Measurements from ENCODE around the gene CCDC146. TPM values are rescaled to one million over a fixed set of nuclear protein-coding genes. Genes with fewer than 3 reads are reported as not detected.
A peak's percentile ranks its signal among the peaks of the same experiment; 100 is the strongest.

CCDC146 gene
- total RNA-seq, 1 donor from 2014 or later: 16.7 TPM

DNA sequence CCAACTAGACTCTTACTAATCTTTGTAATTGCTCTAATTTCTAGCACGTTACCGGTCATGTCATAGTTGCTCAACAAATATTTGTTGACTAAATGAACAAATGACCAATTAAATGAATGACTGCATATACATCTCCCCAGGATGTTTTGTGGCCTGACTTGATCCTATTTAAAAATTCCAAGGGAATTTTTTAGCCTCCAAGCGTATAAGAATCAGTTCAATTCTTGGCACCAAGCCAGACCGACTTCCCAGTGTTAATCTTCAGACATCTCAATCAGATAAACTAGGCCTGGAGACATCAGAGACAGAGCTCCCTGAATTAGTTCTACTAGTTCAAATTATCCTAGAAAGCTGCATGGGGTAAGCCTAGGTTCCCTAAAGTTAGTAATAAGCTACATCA lies 197.7 kb downstream of the CCDC146 start:
- Histone ChIP-seq H3K27me3 (ENCODE audit: control insufficient read depth in 3 of 3, insufficient read depth in 3 of 3, low read length in 3 of 3) (no peaks in the 10 kb centered on the region), H3K36me3 (ENCODE audit: control insufficient read depth in 3 of 3, insufficient read depth in 3 of 3, low read length in 3 of 3) (peaks cover 0 to 8% (median 0%) of the 10 kb centered on the region in 3 donors), H3K27ac (ENCODE audit: low read depth, low read length) (no peak overlapping the region), H3K9ac (ENCODE audit: low read depth in 1 of 3, low read length in 3 of 3) (no peak overlapping the region), H3K9me3 (ENCODE audit: control insufficient read depth in 3 of 3, low read length in 3 of 3) (no peaks in the 10 kb centered on the region), H3K4me3 (ENCODE audit: low read length in 3 of 3) (no peak overlapping the region), H3K4me1 (ENCODE audit: control insufficient read depth in 3 of 3, insufficient read depth in 3 of 3, low read length in 3 of 3) (peaks cover 0 to 2% (median 0%) of the 10 kb centered on the region in 3 donors)

DNA sequence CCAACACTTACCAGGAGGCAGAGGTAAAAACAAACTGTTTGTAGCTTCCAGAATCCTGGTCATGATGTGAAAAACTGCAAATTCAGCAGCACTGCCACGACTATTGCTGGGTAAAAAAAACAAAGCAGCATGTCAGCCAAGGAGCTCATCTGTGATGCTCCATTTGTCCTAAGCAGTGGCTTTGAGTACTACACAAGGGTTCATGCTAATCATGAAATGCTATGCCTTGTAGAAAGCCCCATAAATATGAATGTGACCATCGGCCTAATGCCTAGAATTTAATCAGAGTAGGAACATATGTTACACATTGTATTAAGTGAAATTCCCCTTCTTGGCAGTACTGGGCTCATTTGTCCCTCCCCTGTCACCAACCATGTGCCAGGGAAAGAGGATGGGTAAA lies 198.3 kb downstream of the CCDC146 start:
- H3K9ac ChIP-seq (ENCODE audit: low read depth in 1 of 3, low read length in 3 of 3): no peak overlapping the region
- no peak overlapping the region for H3K27ac ChIP-seq (ENCODE audit: low read depth, low read length)
- no peaks in the 10 kb centered on the region for H3K9me3 ChIP-seq (ENCODE audit: control insufficient read depth in 3 of 3, low read length in 3 of 3)
- no peaks in the 10 kb centered on the region for H3K27me3 ChIP-seq (ENCODE audit: control insufficient read depth in 3 of 3, insufficient read depth in 3 of 3, low read length in 3 of 3)
- H3K36me3 ChIP-seq (ENCODE audit: control insufficient read depth in 3 of 3, insufficient read depth in 3 of 3, low read length in 3 of 3): peaks cover 0 to 8% (median 0%) of the 10 kb centered on the region in 3 donors
- no peak overlapping the region for H3K4me3 ChIP-seq (ENCODE audit: low read length in 3 of 3)
- no peaks in the 10 kb centered on the region for H3K4me1 ChIP-seq (ENCODE audit: control insufficient read depth in 3 of 3, insufficient read depth in 3 of 3, low read length in 3 of 3)

DNA sequence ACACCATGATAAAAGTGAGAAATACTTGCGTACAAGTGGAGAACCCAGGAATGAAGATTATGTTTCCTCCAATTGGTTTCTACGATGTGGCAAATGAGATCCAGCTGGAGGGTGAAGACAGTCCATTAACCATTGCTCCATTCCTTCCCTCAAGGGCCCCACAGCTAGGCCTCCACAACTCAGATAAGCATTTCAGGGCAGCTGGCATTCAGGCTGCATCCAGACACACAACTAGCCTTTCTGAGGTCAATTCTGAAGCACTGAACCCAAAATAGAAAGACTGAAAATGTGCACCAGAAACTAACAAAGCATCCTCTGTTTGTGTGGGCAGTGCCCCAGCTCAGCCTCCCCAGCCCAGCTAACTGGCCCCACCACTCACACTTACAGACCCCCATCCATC lies 198.9 kb downstream of the CCDC146 start:
- no peak overlapping the region for H3K9ac ChIP-seq (ENCODE audit: low read depth in 1 of 3, low read length in 3 of 3)
- H3K4me1 ChIP-seq (ENCODE audit: control insufficient read depth in 3 of 3, insufficient read depth in 3 of 3, low read length in 3 of 3): no peaks in the 10 kb centered on the region
- H3K27ac ChIP-seq (ENCODE audit: low read depth, low read length): no peak overlapping the region
- no peaks in the 10 kb centered on the region for H3K9me3 ChIP-seq (ENCODE audit: control insufficient read depth in 3 of 3, low read length in 3 of 3)
- H3K36me3 ChIP-seq (ENCODE audit: control insufficient read depth in 3 of 3, insufficient read depth in 3 of 3, low read length in 3 of 3): peaks cover 0 to 8% (median 0%) of the 10 kb centered on the region in 3 donors
- H3K4me3 ChIP-seq (ENCODE audit: low read length in 3 of 3): no peak overlapping the region
- H3K27me3 ChIP-seq (ENCODE audit: control insufficient read depth in 3 of 3, insufficient read depth in 3 of 3, low read length in 3 of 3): no peaks in the 10 kb centered on the region

DNA sequence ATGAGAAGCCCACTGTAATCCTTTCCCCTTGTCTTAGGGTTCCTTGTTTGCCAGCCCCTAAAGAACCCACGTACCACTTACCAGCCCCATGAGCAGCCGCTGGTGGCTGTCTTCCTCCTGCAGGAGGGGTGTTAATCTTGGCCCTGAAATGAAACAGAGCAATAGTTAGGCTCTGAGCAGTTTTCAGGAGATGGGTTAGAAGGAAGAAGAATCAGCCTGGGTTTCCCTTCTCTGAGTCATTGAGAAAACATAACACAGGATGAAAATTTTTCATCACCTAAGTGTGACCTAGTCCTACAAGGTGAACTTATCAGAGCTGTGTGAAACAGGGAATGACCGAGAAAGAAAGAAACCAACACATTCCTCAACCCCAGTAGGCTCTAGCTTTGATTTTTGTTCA lies 203.7 kb downstream of the CCDC146 start:
- H3K27ac ChIP-seq (ENCODE audit: low read depth, low read length): no peak overlapping the region
- H3K9me3 ChIP-seq (ENCODE audit: control insufficient read depth in 3 of 3, low read length in 3 of 3): no peaks in the 10 kb centered on the region
- no peak overlapping the region for H3K4me3 ChIP-seq (ENCODE audit: low read length in 3 of 3)
- peaks cover 0 to 8% (median 0%) of the 10 kb centered on the region in 3 donors for H3K36me3 ChIP-seq (ENCODE audit: control insufficient read depth in 3 of 3, insufficient read depth in 3 of 3, low read length in 3 of 3)
- no peak overlapping the region for H3K9ac ChIP-seq (ENCODE audit: low read depth in 1 of 3, low read length in 3 of 3)
- H3K4me1 ChIP-seq (ENCODE audit: control insufficient read depth in 3 of 3, insufficient read depth in 3 of 3, low read length in 3 of 3): peaks cover 11 to 20% (median 18%) of the 10 kb centered on the region in 3 donors
- no peaks in the 10 kb centered on the region for H3K27me3 ChIP-seq (ENCODE audit: control insufficient read depth in 3 of 3, insufficient read depth in 3 of 3, low read length in 3 of 3)

DNA sequence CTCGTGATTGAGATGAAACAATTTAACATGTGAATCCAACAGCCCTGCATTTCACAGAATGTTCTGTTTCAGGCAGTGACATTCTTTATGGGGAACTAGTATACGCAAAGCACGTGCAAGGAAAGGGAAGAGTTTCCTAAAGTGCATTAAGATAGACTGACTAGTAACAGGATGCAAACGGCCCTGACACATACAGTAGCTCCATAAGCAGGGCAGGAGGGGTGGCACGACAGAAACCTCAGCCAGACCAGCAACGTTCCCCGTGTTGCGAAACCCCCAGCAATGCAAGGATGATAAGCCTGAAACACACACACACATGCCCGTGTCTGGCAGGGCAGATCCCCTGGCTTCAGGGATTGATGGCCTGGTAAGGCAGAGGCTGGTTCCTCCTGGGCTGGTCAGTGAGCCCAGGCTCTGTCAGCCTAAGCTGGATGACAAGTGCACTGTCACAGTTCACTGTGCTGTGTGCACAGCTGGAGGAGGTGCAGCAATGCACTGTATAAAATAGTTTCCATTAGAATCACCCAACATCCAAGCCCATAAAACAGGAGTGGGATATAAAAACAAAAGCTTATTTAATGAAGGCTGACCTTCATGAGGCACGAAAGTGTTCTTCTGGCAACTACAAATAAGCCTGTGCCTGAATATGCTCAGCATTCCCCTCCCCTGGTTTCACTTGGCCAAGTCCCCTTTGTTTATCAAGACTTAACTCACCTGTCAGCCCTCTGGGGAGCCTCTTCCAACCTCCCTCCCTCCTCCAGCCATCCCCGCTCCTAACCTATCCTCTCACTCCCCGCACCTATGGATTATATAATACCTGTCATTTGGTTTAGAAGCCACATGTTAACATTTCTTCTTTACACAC lies 204.9 kb downstream of the CCDC146 start:
- Histone ChIP-seq H3K4me1 (ENCODE audit: control insufficient read depth in 3 of 3, insufficient read depth in 3 of 3, low read length in 3 of 3) (peaks cover 18 to 20% (median 19%) of the 10 kb centered on the region in 3 donors), H3K9me3 (ENCODE audit: control insufficient read depth in 3 of 3, low read length in 3 of 3) (no peaks in the 10 kb centered on the region), H3K36me3 (ENCODE audit: control insufficient read depth in 3 of 3, insufficient read depth in 3 of 3, low read length in 3 of 3) (no peaks in the 10 kb centered on the region), H3K4me3 (ENCODE audit: low read length in 3 of 3) (no peak overlapping the region), H3K27me3 (ENCODE audit: control insufficient read depth in 3 of 3, insufficient read depth in 3 of 3, low read length in 3 of 3) (no peaks in the 10 kb centered on the region), H3K9ac (ENCODE audit: low read depth in 1 of 3, low read length in 3 of 3) (no peak overlapping the region), H3K27ac (ENCODE audit: low read depth, low read length) (peak overlapping the region; percentile 78)

DNA sequence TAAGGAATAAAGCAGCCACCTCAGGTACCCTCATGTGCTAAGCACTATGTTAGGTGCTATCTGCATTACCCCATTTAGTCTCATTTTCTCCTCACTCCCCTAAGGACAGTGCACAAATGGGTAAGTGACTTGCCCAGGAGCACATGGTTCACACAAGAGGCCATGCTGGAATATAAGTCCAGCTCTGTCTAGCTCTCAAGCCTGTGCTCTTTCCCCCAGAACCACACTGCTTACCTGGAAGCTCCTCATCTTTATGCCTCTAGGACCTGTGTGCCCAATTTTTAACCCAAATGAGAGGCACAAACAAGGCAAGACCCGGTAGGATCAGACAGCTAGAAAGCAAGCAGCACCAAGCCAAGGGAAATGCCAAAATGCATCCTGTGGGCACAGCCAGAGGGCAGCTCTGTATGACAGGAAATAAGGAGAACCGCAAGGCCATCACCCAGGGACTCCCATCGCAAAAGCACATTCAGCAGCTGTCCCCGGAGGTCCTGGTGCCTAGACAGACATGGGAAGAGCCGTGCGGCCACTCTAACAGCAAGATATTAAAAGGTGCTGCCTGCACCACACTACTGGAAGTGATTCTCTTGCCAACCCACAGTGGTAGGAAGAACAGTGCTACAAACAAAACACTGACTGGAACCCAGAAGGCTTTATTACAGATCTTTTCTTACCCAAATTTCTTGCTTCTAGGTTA lies 205.7 kb downstream of the CCDC146 start:
- H3K27me3 ChIP-seq (ENCODE audit: control insufficient read depth in 3 of 3, insufficient read depth in 3 of 3, low read length in 3 of 3): no peaks in the 10 kb centered on the region
- peak overlapping the region; percentile 78 for H3K27ac ChIP-seq (ENCODE audit: low read depth, low read length)
- H3K9ac ChIP-seq (ENCODE audit: low read depth in 1 of 3, low read length in 3 of 3): peak overlapping the region in 2 of 3 donors; percentile 27 to 35
- peaks cover 18 to 20% (median 19%) of the 10 kb centered on the region in 3 donors for H3K4me1 ChIP-seq (ENCODE audit: control insufficient read depth in 3 of 3, insufficient read depth in 3 of 3, low read length in 3 of 3)
- H3K36me3 ChIP-seq (ENCODE audit: control insufficient read depth in 3 of 3, insufficient read depth in 3 of 3, low read length in 3 of 3): no peaks in the 10 kb centered on the region
- no peaks in the 10 kb centered on the region for H3K9me3 ChIP-seq (ENCODE audit: control insufficient read depth in 3 of 3, low read length in 3 of 3)
- peak overlapping the region in 1 of 3 donors; percentile 0 for H3K4me3 ChIP-seq (ENCODE audit: low read length in 3 of 3)

DNA sequence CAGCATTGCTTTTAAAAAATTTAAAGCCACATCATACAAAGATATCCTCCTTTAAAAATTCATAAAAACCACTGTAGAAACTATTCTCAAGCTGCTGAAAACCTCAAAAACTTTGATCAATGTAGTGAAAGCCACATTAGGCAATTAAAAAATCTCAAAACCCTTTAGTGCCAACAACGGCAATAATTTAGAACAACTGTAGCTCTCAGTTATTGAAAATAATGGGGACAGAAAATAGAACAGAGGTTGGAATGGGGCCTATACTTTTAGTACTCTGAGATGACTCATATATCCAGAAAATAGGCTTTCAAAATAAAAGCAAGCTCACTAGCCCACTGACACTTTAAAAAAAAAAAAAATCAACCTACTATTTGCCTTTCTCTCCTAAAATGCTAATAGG lies 206.3 kb downstream of the CCDC146 start:
- Histone ChIP-seq H3K9me3 (ENCODE audit: control insufficient read depth in 3 of 3, low read length in 3 of 3) (no peaks in the 10 kb centered on the region), H3K27me3 (ENCODE audit: control insufficient read depth in 3 of 3, insufficient read depth in 3 of 3, low read length in 3 of 3) (no peaks in the 10 kb centered on the region), H3K4me1 (ENCODE audit: control insufficient read depth in 3 of 3, insufficient read depth in 3 of 3, low read length in 3 of 3) (peaks cover 18 to 20% (median 19%) of the 10 kb centered on the region in 3 donors), H3K36me3 (ENCODE audit: control insufficient read depth in 3 of 3, insufficient read depth in 3 of 3, low read length in 3 of 3) (no peaks in the 10 kb centered on the region), H3K27ac (ENCODE audit: low read depth, low read length) (peak overlapping the region; percentile 78), H3K9ac (ENCODE audit: low read depth in 1 of 3, low read length in 3 of 3) (peak overlapping the region in 2 of 3 donors; percentile 27 to 35), H3K4me3 (ENCODE audit: low read length in 3 of 3) (no peak overlapping the region)

DNA sequence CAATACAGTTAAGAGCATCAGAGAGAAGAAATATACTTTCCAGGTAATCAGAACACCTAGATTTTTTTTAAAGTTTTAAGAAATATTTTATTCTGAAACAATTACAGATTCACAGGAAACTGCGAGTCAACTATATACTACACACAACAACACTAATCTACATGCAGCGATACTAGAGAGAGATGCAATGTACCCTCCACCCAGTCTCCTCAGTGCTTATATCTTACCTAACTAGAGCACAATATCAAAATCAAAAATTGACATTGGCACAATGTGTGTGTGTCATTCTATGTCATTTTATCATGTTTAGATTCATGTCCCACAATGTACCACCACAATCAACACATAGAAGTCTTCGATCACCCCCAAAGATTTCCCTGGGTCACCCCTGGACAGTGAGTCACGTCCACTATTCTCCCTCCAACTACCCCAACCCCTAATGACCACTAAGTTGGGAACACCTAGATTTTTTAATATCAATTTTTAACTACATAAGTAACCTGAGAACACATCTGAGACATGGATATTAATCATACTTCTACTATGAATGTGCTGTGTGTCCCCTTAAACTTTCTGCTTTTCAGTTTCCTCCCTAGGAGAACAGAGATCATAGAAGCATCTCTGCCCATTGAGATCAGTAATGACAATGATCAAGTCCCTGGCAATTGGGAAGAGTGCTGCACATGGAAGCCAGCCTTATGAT lies 207.2 kb downstream of the CCDC146 start:
- H3K9me3 ChIP-seq (ENCODE audit: control insufficient read depth in 3 of 3, low read length in 3 of 3): no peaks in the 10 kb centered on the region
- peaks cover 18 to 20% (median 19%) of the 10 kb centered on the region in 3 donors for H3K4me1 ChIP-seq (ENCODE audit: control insufficient read depth in 3 of 3, insufficient read depth in 3 of 3, low read length in 3 of 3)
- no peaks in the 10 kb centered on the region for H3K27me3 ChIP-seq (ENCODE audit: control insufficient read depth in 3 of 3, insufficient read depth in 3 of 3, low read length in 3 of 3)
- peak overlapping the region; percentile 78 for H3K27ac ChIP-seq (ENCODE audit: low read depth, low read length)
- no peak overlapping the region for H3K4me3 ChIP-seq (ENCODE audit: low read length in 3 of 3)
- H3K9ac ChIP-seq (ENCODE audit: low read depth in 1 of 3, low read length in 3 of 3): no peak overlapping the region
- no peaks in the 10 kb centered on the region for H3K36me3 ChIP-seq (ENCODE audit: control insufficient read depth in 3 of 3, insufficient read depth in 3 of 3, low read length in 3 of 3)

DNA sequence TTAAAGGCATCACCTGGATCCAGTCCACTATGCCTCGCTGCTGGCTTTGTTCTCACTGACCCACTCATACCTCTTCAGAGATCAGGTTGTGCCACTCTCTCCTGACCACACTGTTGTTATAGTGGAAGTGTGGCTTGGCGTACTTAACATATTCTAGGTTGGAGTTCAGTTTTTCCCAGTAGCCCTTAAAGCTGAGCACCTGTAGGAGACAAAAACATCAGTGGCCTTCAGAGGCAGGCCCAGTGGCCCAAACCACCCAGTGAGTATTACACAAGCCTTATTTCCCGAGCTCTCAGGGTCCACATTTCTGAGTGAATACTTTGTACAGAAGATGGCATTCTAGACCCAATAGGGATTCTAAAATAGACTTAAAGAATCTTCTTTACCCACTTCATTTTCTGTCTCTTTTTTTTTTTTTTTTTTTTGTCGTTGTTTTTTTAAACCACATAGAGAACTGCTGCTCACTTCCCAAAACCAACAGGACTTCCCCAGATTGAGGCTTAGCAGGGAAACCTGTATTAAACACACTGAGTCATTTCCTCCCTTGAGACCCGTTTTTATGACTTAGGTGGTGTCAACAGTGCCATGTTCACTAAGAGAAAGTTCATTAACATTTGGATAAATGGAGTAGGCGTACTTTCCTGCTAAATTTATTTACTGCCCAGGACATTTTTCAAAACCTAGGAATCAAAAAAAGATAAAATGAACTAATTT lies 207.9 kb downstream of the CCDC146 start:
- H3K27ac ChIP-seq (ENCODE audit: low read depth, low read length): peak overlapping the region; percentile 78
- H3K4me3 ChIP-seq (ENCODE audit: low read length in 3 of 3): no peak overlapping the region
- H3K9ac ChIP-seq (ENCODE audit: low read depth in 1 of 3, low read length in 3 of 3): no peak overlapping the region
- H3K27me3 ChIP-seq (ENCODE audit: control insufficient read depth in 3 of 3, insufficient read depth in 3 of 3, low read length in 3 of 3): no peaks in the 10 kb centered on the region
- no peaks in the 10 kb centered on the region for H3K36me3 ChIP-seq (ENCODE audit: control insufficient read depth in 3 of 3, insufficient read depth in 3 of 3, low read length in 3 of 3)
- H3K9me3 ChIP-seq (ENCODE audit: control insufficient read depth in 3 of 3, low read length in 3 of 3): no peaks in the 10 kb centered on the region
- peaks cover 18 to 21% (median 20%) of the 10 kb centered on the region in 3 donors for H3K4me1 ChIP-seq (ENCODE audit: control insufficient read depth in 3 of 3, insufficient read depth in 3 of 3, low read length in 3 of 3)

Data from skeletal muscle tissue (tissue), 4 donors.